ENCODE results near the gene TOP3A. TPM values are rescaled to one million over a fixed set of nuclear protein-coding genes. Genes with fewer than 3 reads are reported as not detected.

TOP3A gene
- total and polyA plus RNA-seq, 12 donors: 8.2 to 15.6 (median 12.4) TPM

DNA sequence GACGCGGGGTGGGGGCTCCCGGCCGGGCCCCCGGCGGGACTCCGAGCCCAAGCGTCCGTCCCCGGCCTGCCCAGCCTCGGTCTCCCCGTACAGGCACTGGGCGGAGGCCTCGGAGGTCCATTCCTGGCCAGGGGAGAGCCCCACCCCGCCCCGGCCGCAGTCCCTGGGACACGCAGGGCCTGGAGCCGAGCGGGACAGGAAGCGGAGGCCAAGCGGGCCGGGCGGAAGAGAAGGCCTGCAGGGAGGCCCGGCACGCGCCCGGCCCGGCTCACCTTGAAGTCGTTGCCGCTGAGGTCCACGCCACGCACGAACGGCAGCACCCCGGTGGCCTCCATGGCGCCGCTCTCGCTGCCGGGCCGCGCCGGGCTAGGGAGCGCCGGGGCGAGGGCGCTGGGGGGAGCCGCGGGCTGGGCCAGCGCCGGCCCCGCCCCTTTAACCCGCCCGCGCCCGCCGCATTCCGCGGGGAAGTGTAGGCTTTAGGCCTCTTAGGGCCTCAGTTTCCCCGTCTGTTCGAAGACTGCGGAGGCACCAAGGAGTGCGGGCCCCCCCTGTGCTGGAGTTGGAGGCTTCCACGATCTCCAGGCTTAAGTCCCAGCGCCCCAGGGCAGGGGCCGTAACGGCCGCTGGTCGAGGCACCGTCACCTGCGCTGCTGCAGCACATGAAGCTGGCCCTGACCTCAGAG lies 56.3 kb downstream of the TOP3A start, which contains the start of gene FLII:
TSS of gene FLII (minus strand) at position 383 of the 683 bp plus-strand sequence. CDS start at position 335, 48 bp downstream.
- Histone ChIP-seq H3K9me3 (no peaks in the 10 kb centered on the region), H3K4me1 (peaks cover 21 to 65% (median 56%) of the 10 kb centered on the region in 9 donors), H3K27me3 (no peaks in the 10 kb centered on the region), H3K36me3 (peaks cover 0 to 44% (median 33%) of the 10 kb centered on the region in 9 donors), H3K27ac (peak within 1 kb of the TSS; percentile 94 to 100 (median 99)), H3K4me3 (peak within 1 kb of the TSS; percentile 89 to 99 (median 96))
- peak; percentile 44 to 64 for DNase-seq
- intact Hi-C loops (cut with DNase I): loop anchor here in 4 of 10 donors (5.0 kb wide), 2 partner anchors 41 to 54 kb away; partner anchors contain the start of gene TOP3A (in 1 of the 4)
- peak in 1 of 9 donors; percentile 6 for TF ChIP-seq CTCF (IDR thresholded peaks at IDR 0.05)
- 0 to 1% methylated on average over 42 to 71 of the region's 71 CpGs for WGBS, 2 donors
- ATAC-seq: peak; percentile 33 to 70 (median 58)

DNA sequence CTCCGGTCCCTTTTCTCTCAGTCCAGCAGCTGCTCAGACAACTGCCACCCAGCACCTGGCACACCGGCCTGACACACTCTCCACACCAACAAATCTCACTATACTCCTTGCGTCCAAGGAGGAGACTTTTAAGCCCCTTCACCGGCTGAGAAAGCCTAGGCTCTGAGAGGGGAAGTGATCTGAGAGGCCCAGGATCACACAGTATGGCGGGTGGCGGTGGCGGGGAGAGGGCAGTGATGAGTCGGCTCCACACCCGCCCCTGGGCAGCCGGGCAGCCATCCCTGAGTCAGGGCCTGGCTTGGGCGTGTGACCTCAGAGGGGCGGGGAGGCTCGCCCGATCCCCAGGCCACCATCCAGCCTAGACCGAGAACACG lies 56.8 kb downstream of the TOP3A start:
- WGBS, 2 donors: 0 to 1% methylated on average over 16 of the region's 16 CpGs
- Histone ChIP-seq H3K27me3 (no peaks in the 10 kb centered on the region), H3K36me3 (peaks cover 0 to 44% (median 34%) of the 10 kb centered on the region in 9 donors), H3K27ac (peak overlapping the region; percentile 94 to 100 (median 99)), H3K9me3 (no peaks in the 10 kb centered on the region), H3K4me3 (peak overlapping the region; percentile 89 to 99 (median 96)), H3K4me1 (peaks cover 21 to 59% (median 53%) of the 10 kb centered on the region in 9 donors)
- DNase-seq (peak; percentile 72 to 75), ATAC-seq (peak; percentile 58 to 74 (median 65))
- intact Hi-C loops (cut with DNase I): loop anchor here in 4 of 10 donors (5.0 kb wide), 2 partner anchors 41 to 54 kb away; partner anchors contain the start of gene TOP3A (in 1 of the 4)
- TF ChIP-seq CTCF (IDR thresholded peaks at IDR 0.05): peak in 3 of 9 donors; percentile 16 to 19 (median 18)

- Histone ChIP-seq H3K27ac (peak overlapping the region; percentile 94 to 100 (median 99)), H3K9me3 (no peaks in the 10 kb centered on the region), H3K27me3 (no peaks in the 10 kb centered on the region), H3K4me3 (peak overlapping the region; percentile 89 to 99 (median 96)), H3K4me1 (peaks cover 21 to 54% (median 47%) of the 10 kb centered on the region in 9 donors), H3K36me3 (peaks cover 3 to 46% (median 39%) of the 10 kb centered on the region in 9 donors)
- TF ChIP-seq CTCF (IDR thresholded peaks at IDR 0.05): no peak
- WGBS, 2 donors: 18 to 21% methylated on average over 18 of the region's 18 CpGs
- intact Hi-C loops (cut with DNase I): loop anchor here in 4 of 10 donors (5.0 kb wide), 2 partner anchors 40 to 55 kb away; partner anchors contain the start of gene TOP3A (in 1 of the 4)
- ATAC-seq (peak; percentile 3 to 38 (median 19)), DNase-seq (peak; percentile 58 to 61)
These were observed 57.4 kb downstream of the TOP3A start for GRCh38 chr17:18257268-18257981.

- Histone ChIP-seq H3K4me1 (peaks cover 16 to 47% (median 41%) of the 10 kb centered on the region in 9 donors), H3K27ac (peak overlapping the region in 8 of 10 donors; percentile 95 to 100 (median 99)), H3K36me3 (peaks cover 8 to 53% (median 43%) of the 10 kb centered on the region in 9 donors), H3K27me3 (no peaks in the 10 kb centered on the region), H3K4me3 (peak overlapping the region in 9 of 10 donors; percentile 89 to 99 (median 96)), H3K9me3 (no peaks in the 10 kb centered on the region)
- DNase-seq (no peak), ATAC-seq (no peak)
- intact Hi-C loops (cut with DNase I): loop anchor here in 4 of 10 donors (5.0 kb wide), 2 partner anchors 39 to 56 kb away; partner anchors contain the start of gene TOP3A (in 1 of the 4)
- no peak for TF ChIP-seq CTCF (IDR thresholded peaks at IDR 0.05)
- 83 to 84% methylated on average over 7 of the region's 7 CpGs for WGBS, 2 donors
These were observed 58.0 kb downstream of the TOP3A start for GRCh38 chr17:18256776-18257175.
